CD4-positive, alpha-beta T cell treated with Interleukin-15 for 1 hour (primary cell): ENCODE results near the gene TTC33.

Experiments
- DNase-seq: peaks from one replicate; pipeline ENCODE4 v3.0.0-alpha.2; 2020

Gene TTC33

DNA sequence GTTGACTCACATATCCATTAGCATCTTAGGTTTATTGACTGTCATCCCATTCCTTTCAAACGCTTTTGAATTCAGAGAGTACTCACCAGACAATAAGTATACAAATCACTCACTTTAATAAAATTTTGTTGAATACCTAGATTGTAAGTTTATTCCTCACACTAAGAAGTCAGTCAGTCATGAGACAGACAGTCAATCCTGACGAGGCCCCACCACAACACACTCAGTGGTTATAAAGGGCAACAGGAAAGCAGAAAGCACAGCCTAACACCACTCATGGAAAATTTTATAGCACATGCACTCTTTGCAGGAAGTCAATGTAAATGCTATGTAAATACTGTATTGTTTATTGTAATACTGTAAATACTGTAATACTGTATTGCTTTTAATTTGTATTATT, 252.3 kb downstream of the TTC33 start:
- DNase-seq = no peak

- no peak for DNase-seq
These were observed 253.0 kb downstream of the TTC33 start for GRCh38 chr5:40502736-40503135.

GRCh38 chr5:40501711-40502444, 253.9 kb downstream of the TTC33 start:
- no peak for DNase-seq

DNA sequence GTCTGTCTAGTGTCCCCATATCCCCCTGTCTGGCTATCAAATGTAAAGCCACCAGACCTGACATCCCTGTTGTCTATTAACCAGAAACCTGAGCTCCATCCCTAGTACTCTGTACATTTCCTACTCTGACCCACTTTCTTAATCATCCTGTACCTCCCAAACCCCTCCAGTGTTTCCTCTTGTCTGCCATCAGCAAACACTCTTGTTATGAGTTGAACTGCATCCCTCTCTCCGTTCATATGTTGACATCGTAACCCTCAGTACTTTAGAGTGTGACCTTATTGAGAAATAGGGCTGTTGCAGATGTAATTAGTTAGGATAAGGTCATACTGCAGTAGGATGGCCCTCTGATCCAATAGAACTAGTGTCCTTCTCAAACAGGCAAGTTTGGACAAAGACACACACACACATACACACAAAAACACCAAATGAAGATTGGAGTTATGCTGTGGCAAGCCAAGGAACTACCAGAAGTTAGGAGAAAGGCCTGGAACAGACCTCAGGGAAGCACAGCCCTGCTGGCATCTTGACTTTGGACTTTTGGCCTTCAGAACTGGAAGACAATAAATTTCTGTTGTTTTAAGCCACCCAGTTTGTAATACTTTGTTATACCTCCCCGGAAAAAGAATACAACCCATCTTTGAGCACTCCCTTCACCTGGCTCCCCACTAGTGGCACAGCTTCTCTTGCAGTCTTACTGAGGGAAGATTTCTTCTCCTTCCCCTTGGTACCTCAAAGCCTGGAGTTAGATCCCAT, 256.1 kb downstream of the TTC33 start:
- no peak for DNase-seq

- no peak for DNase-seq
These were observed 256.8 kb downstream of the TTC33 start for GRCh38 chr5:40499007-40499406.

GRCh38 chr5:40497573-40497972, 258.2 kb downstream of the TTC33 start:
- no peak for DNase-seq

DNA sequence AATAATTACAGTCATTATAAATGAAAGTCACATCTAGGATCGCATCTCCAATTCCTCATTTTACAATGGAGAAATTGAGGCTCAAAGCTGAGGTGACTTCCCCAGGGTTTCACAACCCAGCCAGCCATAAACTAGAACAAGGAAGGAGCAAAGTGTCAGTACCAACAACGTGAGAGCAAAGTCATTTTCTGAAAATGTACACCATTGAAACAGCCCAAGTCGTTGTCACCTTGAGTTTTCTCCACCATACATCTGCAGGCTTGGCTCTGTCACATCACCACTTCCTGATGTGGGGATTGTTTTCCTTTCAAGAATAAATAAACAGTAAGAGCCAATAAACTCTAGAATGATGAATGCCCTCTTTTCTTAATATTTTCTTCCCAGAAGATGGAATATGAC, 260.5 kb downstream of the TTC33 start:
- no peak for DNase-seq

GRCh38 chr5:40494631-40495236, 261.0 kb downstream of the TTC33 start:
- DNase-seq = no peak

DNA sequence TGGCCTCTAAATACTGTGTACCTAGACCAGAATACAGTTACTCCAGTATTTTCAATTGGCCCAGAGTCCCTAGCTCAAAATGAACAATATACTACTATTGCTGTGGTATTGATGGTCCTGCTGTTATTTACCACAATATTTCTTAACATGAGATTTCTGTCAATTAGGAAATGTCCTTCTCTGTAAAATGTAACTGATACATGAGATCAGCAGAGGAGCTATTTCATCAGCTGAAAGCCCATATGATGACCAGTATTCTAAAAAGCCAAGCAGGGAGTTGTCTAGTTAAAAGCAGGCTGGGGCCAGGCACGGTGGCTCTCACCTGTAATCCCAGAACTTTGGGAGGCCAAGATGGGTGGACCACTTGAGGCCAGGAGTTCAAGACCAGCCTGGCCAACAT, 263.7 kb downstream of the TTC33 start:
- no peak for DNase-seq

- no peak for DNase-seq
These were observed 264.1 kb downstream of the TTC33 start for GRCh38 chr5:40491644-40492043.

GRCh38 chr5:40490464-40491111, 265.2 kb downstream of the TTC33 start:
- DNase-seq = no peak

GRCh38 chr5:40489421-40489820, 266.3 kb downstream of the TTC33 start:
- DNase-seq = no peak

DNA sequence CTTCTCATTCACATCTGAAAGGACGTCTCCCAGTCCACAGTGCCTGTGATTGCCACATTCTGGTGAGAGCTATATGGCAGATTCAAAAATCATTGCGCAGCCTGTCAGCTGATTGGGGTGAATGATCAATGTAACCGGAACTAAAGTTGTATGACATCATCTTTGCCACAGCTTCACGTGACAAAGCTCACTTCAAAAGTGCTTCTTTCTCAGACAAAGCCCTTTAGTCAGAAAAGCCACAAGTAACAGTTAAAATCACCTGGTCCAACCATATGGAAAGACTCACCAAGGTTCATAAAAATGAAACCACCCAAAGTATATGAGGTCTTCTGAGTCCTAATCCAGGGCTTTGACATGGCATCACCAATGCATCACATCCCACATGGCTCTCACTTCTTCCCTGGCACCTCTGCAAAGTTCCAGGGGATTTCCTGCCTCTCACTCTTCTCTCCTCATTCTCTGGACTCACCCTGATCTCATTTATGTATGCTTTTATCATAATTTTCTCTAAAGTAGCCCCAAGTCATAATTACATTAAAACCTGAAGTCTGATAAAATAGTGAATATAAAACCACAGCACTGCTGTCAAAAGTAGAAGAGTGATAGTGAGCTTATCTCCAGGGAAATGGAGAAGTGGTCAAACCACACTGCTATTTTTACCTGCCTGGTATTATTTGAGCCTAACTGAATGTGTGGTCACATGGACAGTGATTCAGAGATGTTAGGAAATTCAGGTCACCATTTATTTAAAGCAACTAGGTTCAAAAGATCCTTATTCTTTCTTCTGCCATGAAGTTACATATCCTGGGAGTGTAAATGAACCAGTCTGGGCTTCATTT, 269.1 kb downstream of the TTC33 start:
- DNase-seq = peak; percentile 75

DNA sequence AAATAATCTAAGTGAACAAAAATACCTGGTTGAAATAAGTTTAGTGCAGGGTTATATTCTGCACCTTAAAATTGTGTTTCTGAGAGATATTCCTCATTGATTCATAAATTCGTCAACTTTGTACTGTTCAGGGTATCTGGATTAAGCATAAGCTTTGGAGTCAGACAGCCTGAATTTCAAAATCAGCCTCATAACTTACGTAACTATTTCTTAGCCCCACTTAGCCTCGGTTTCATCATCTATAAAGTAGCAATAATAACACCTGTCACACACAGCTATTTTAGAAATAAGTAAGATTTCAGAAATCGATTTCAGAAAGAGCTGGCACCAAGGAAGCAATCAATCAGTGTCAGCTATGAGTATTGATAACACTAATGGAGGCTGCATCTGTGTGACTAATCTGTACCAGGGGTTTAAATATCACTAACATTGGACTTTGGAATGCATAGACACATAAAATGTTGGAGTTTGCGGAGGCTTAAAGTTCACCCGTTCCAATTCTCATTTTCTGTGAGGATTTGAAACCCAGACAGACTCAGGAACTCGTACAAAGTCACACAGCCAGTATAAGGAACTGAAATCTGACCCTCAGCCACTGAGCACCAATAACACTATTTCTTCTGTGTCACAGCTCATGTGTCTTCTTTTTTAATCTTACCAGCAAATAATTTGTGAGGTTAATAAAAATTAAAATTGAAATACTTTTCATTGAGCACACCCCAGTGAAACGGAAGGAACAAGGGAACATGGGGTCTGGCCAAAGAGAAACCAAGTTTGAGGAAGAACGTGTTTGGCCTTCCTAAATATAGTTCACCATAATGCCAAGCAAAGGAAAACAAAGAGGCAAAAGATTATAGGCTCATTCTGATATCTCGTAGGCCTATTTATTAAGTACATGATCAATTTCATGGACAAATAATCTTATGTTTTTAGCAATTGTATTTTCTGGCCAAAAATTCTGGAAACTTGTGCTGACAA, 270.5 kb downstream of the TTC33 start:
- DNase-seq = peak; percentile 21

- no peak for DNase-seq
These were observed 271.3 kb downstream of the TTC33 start for GRCh38 chr5:40484495-40484894.

DNA sequence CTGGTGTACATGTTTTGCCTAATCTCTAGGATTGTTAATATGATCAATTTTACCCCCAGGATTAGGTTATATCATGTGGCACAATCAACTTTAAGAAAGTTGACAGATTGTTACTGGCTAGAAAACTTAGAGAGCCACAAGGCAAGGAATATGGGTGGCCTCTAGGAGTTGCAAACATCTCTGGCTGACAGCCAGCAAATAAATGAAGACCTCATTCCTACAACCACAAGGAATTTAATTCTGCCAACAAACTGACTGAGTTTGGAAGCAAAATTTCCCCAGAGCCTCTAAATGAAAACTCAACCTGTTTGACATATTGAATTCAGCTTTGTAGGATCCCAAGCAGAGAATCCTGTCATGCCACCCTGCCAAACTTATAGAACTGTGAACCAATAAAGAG, 272.4 kb downstream of the TTC33 start:
- DNase-seq = no peak

GRCh38 chr5:40481241-40481640, 274.5 kb downstream of the TTC33 start:
- DNase-seq = no peak

GRCh38 chr5:40480392-40480791, 275.4 kb downstream of the TTC33 start:
- no peak for DNase-seq

GRCh38 chr5:40479939-40480338, 275.8 kb downstream of the TTC33 start:
- no peak for DNase-seq

GRCh38 chr5:40478766-40479165, 277.0 kb downstream of the TTC33 start:
- no peak for DNase-seq

GRCh38 chr5:40477856-40478546, 277.8 kb downstream of the TTC33 start:
- no peak for DNase-seq
